Hepatocyte (in vitro differentiated cells): ENCODE results near the gene TGFB3. TPM values are rescaled to one million over a fixed set of nuclear protein-coding genes. Genes with fewer than 3 reads are reported as not detected.

Source experiments
- DNase-seq: peaks from one replicate; pipeline ENCODE4 v3.0.0-alpha.2; 2016; ENCODE audit warnings: low spot score
- H2AFZ ChIP-seq: fragments of 200-600 bp; sonication (generic); 2 replicates; pipeline ENCODE4 v1.6.0; 2016; ENCODE audit warnings: antibody characterized with exemption, mild to moderate bottlenecking
- H3K27ac ChIP-seq: fragments of 200-600 bp; sonication (generic); 2 replicates; pipeline ENCODE4 v1.5.1; 2016; ENCODE audit warnings: mild to moderate bottlenecking
- H3K27me3 ChIP-seq: fragments of 200-600 bp; sonication (generic); 2 replicates; pipeline ENCODE4 v1.6.1; 2016
- H3K36me3 ChIP-seq: fragments of 200-600 bp; sonication (generic); replicated peaks from 2 replicates; pipeline ENCODE4 v1.5.1; 2016; ENCODE audit warnings: low read depth; ENCODE audit not compliant: insufficient read depth
- H3K4me1 ChIP-seq: fragments of 200-600 bp; sonication (generic); 2 replicates; pipeline ENCODE4 v1.5.1; 2016; ENCODE audit warnings: mild to moderate bottlenecking, moderate library complexity; ENCODE audit not compliant: insufficient read depth
- H3K4me2 ChIP-seq: fragments of 200-600 bp; sonication (generic); 2 replicates; pipeline ENCODE4 v1.6.0; 2016
- H3K4me3 ChIP-seq: fragments of 200-600 bp; sonication (generic); 2 replicates; pipeline ENCODE4 v1.5.1; 2016; ENCODE audit warnings: mild to moderate bottlenecking
- H3K79me2 ChIP-seq: fragments of 200-600 bp; sonication (generic); 2 replicates; pipeline ENCODE4 v1.6.0; 2017; ENCODE audit warnings: mild to moderate bottlenecking
- H3K9me2 ChIP-seq: fragments of 200-600 bp; sonication (generic); replicated peaks from 2 replicates; pipeline ENCODE4 v1.6.0; 2017; ENCODE audit warnings: mild to moderate bottlenecking; ENCODE audit not compliant: insufficient read depth
- H3K9me3 ChIP-seq: fragments of 200-600 bp; sonication (generic); 2 replicates; pipeline ENCODE4 v1.5.1; 2016; ENCODE audit warnings: low read depth, mild to moderate bottlenecking
- H4K20me1 ChIP-seq: fragments of 200-600 bp; sonication (generic); 2 replicates; pipeline ENCODE4 v1.6.0; 2016; ENCODE audit warnings: mild to moderate bottlenecking; ENCODE audit not compliant: insufficient read depth, poor library complexity, severe bottlenecking
- EZH2 ChIP-seq: fragments of 200-600 bp; sonication (generic); IDR thresholded peaks from 2 replicates; pipeline ENCODE4 v1.6.1; 2016; ENCODE audit warnings: antibody characterized with exemption, mild to moderate bottlenecking, borderline replicate concordance
- EZH2phosphoT487 ChIP-seq: fragments of 200-600 bp; sonication (generic); IDR thresholded peaks from one replicate; pipeline ENCODE4 v1.6.1; 2018; ENCODE audit warnings: antibody characterized with exemption, mild to moderate bottlenecking, low read depth, moderate library complexity; ENCODE audit not compliant: unreplicated experiment, severe bottlenecking
- WGBS: methylation state at CpG from one replicate; pipeline ENCODE4 v1.1.6; 2016; ENCODE audit warnings: low lambda C conversion rate; ENCODE audit errors: missing lambda C conversion rate; 5-methylcytosine and 5-hydroxymethylcytosine counted together
- polyA plus RNA-seq: library from polyadenylated mRNA; unstranded; fragments of >200 nt; fragmentation: Nextera tagmentation; extraction: Ambion mirVana; gene quantifications from 2 replicates; pipeline ENCODE4 v1.2.1, GENCODE V29; 2016
- total RNA-seq: library from RNA; depleted of rRNA; stranded (reverse); fragments of >200 nt; gene quantifications from 2 replicates; pipeline ENCODE4 v1.2.3, GENCODE V29; 2014
- TF ChIP-seq, protein P1 (sequence below): fragments of 200-600 bp; sonication (generic); IDR thresholded peaks from 2 replicates; pipeline ENCODE4 v1.5.1; 2016; ENCODE audit warnings: antibody characterized with exemption, mild to moderate bottlenecking; ENCODE audit not compliant: poor library complexity

The TGFB3 gene
- total and polyA plus RNA-seq, 2 experiments from 2014 or later = 23.1 to 26.2 TPM

DNA sequence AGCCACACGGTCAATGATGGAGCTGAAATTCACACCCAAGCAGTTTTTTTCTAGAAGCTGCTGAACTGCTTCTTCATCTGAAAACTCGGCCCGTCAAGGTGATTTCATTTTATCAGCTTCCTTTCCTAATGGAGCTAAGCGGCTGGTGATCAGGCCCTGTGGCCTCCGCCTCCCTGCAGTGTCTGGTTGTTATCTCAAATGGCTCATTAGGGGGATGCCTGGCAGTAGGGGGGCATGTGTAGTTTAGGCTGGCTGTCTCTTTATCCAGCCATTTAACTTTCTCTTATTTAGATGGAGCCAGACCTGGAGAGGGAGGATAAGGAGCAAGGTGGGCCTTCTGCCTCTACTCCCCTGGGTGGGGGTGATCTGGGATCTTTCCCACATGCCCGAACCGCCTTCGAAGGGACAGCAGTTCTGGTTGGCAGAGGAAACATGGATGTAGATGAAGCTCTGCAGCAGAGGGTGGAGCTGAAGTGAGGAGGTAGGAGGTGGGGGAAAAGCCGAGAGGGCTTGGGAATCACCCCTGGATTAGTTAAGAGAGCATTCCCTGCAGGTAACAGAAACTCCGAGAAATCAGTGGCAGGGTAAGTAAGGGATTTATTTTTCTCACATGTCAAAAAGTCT is 64.4 kb downstream of the TGFB3 start:
- no peak for DNase-seq
- WGBS = 65% methylated on average over 10 of the region's 10 CpGs
- no peaks in the 10 kb centered on the region for H3K79me2 ChIP-seq

DNA sequence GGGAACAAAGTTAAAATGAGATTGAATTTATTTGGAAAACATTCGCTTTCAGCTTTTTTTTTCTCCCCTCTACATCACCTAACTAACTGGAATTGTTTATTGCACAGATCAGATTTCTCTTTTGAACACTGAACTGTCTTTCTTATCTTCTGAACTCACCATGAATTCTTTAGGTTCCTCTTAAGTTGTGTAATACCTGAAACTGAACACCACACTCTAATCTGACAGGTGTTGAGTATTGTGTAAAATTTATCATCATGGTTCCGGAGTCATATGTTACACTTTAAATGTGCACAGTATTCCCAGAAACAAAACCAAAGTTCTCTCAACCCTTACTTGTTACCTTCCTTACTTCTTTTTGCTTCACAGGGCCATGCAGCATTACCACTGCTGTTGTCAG is 66.8 kb downstream of the TGFB3 start:
- TF ChIP-seq, protein P1, sequence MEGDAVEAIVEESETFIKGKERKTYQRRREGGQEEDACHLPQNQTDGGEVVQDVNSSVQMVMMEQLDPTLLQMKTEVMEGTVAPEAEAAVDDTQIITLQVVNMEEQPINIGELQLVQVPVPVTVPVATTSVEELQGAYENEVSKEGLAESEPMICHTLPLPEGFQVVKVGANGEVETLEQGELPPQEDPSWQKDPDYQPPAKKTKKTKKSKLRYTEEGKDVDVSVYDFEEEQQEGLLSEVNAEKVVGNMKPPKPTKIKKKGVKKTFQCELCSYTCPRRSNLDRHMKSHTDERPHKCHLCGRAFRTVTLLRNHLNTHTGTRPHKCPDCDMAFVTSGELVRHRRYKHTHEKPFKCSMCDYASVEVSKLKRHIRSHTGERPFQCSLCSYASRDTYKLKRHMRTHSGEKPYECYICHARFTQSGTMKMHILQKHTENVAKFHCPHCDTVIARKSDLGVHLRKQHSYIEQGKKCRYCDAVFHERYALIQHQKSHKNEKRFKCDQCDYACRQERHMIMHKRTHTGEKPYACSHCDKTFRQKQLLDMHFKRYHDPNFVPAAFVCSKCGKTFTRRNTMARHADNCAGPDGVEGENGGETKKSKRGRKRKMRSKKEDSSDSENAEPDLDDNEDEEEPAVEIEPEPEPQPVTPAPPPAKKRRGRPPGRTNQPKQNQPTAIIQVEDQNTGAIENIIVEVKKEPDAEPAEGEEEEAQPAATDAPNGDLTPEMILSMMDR = no peak
- TF ChIP-seq EZH2 = no peak
- no peak for TF ChIP-seq EZH2phosphoT487
- no peak overlapping the region for H3K27ac ChIP-seq
- 72% methylated on average over 2 of the region's 2 CpGs for WGBS

More for the DNA sequence above, 64.4 kb downstream of the TGFB3 start:
- H3K27ac ChIP-seq = no peak overlapping the region
- no peak overlapping the region for H3K4me2 ChIP-seq
- H3K27me3 ChIP-seq = no peaks in the 10 kb centered on the region
- H2AFZ ChIP-seq = no peak overlapping the region
- H3K9me3 ChIP-seq = no peaks in the 10 kb centered on the region
- H4K20me1 ChIP-seq = no peaks in the 10 kb centered on the region
- H3K4me3 ChIP-seq = no peak overlapping the region
- H3K9me2 ChIP-seq = no peaks in the 10 kb centered on the region
- TF ChIP-seq, protein P1 = no peak
- TF ChIP-seq EZH2phosphoT487 = no peak
- TF ChIP-seq EZH2 = no peak
- no peaks in the 10 kb centered on the region for H3K36me3 ChIP-seq
- no peaks in the 10 kb centered on the region for H3K4me1 ChIP-seq

DNA sequence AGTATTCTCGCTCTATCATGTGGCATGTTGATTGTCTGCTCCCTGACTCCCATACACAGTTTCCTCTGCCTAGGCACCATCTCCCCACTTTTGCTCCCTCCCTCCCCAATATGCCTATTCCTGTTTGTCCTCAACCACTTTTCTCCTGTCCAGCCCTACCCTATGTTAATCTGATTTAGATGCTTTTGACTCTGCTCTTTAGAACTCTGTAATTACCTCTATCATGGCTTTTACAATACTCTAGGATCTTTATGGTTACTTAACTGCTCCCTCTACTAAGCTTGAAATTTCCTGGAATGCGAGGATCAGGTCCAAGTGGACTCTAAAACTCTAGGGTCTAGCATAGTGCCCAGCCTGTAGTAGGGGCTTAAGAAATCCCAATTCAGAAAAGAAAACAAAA is 68.6 kb downstream of the TGFB3 start:
- TF ChIP-seq EZH2 (no peak), EZH2phosphoT487 (no peak)
- TF ChIP-seq, protein P1 = no peak
- Histone ChIP-seq H3K79me2 (no peaks in the 10 kb centered on the region), H3K4me2 (no peak overlapping the region), H3K4me3 (no peak overlapping the region), H3K9me3 (no peaks in the 10 kb centered on the region), H3K9me2 (no peaks in the 10 kb centered on the region), H2AFZ (no peak overlapping the region), H3K36me3 (no peaks in the 10 kb centered on the region), H3K27me3 (no peaks in the 10 kb centered on the region), H3K27ac (no peak overlapping the region), H4K20me1 (no peaks in the 10 kb centered on the region), H3K4me1 (peaks cover 3% of the 10 kb centered on the region)
- no peak for DNase-seq
- 76% methylated on average over 2 of the region's 2 CpGs for WGBS

More for the DNA sequence above, 66.8 kb downstream of the TGFB3 start:
- Histone ChIP-seq H3K27me3 (no peaks in the 10 kb centered on the region), H2AFZ (no peak overlapping the region), H3K4me2 (no peak overlapping the region), H3K9me2 (no peaks in the 10 kb centered on the region), H3K36me3 (no peaks in the 10 kb centered on the region), H3K9me3 (no peaks in the 10 kb centered on the region), H4K20me1 (no peaks in the 10 kb centered on the region), H3K4me1 (peaks cover 3% of the 10 kb centered on the region), H3K4me3 (no peak overlapping the region), H3K79me2 (no peaks in the 10 kb centered on the region)
- DNase-seq = no peak
